ENCODE measurements around the gene ADGRF5. TPM values are rescaled to one million over a fixed set of nuclear protein-coding genes. Genes with fewer than 3 reads are reported as not detected.

ADGRF5 gene
- 100 to 1,000 TPM in 2 of 4 donors, 10 to 100 TPM in 2; 30.4 to 144 (median 73.9) TPM for total RNA-seq

- no peak for TF ChIP-seq CTCF (IDR thresholded peaks at IDR 0.05; ENCODE audit: low read depth)
Measured at GRCh38 chr6:46921731-46922130, at the start of gene ADGRF5. Gene ADGRF5, minus strand, starts transcription at chr6:46921938. Its CDS starts 15,176 bp downstream, at chr6:46906762.

GRCh38 chr6:46969206-46969605 lies 47.5 kb upstream of the ADGRF5 start:
- TF ChIP-seq CTCF (IDR thresholded peaks at IDR 0.05; ENCODE audit: low read depth): no peak

- no peak for TF ChIP-seq CTCF (IDR thresholded peaks at IDR 0.05; ENCODE audit: low read depth)
Measured at GRCh38 chr6:46967826-46968349, 46.1 kb upstream of the ADGRF5 start.

- TF ChIP-seq CTCF (IDR thresholded peaks at IDR 0.05; ENCODE audit: low read depth): no peak
Measured at GRCh38 chr6:46964716-46965519, 43.2 kb upstream of the ADGRF5 start.

- TF ChIP-seq CTCF (IDR thresholded peaks at IDR 0.05; ENCODE audit: low read depth): no peak
Measured at GRCh38 chr6:46963626-46964025, 41.9 kb upstream of the ADGRF5 start.

GRCh38 chr6:46963039-46963438 lies 41.3 kb upstream of the ADGRF5 start:
- TF ChIP-seq CTCF (IDR thresholded peaks at IDR 0.05; ENCODE audit: low read depth): no peak

- no peak for TF ChIP-seq CTCF (IDR thresholded peaks at IDR 0.05; ENCODE audit: low read depth)
Measured at GRCh38 chr6:46961711-46962110, 40.0 kb upstream of the ADGRF5 start.
